Measurements from ENCODE around the gene CINP. TPM values are rescaled to one million over a fixed set of nuclear protein-coding genes. Genes with fewer than 3 reads are reported as not detected.

The CINP gene
- total RNA-seq, 1 experiment from 2014 or later: 54.6 TPM

- DNase-seq: peak; percentile 17 to 46
- peaks cover 18% of the 10 kb centered on the region for H3K79me2 ChIP-seq (ENCODE audit: low read depth)
- no peaks in the 10 kb centered on the region for H3K9me3 ChIP-seq (ENCODE audit: insufficient read depth, low read depth)
- BruUV-seq (replicated peaks): no TSS peak
- peaks cover 52% of the 10 kb centered on the region for H3F3A ChIP-seq (ENCODE audit: insufficient read depth, low read depth)
- H3K27ac ChIP-seq: peak overlapping the region; percentile 37
- ChIA-PET CTCF (no interaction called here), POLR2A (ENCODE audit: unreplicated experiment) (no interaction called here)
- intact Hi-C loops (cut with micrococcal nuclease; ENCODE audit: unreplicated experiment): no loop called here
- H3K36me3 ChIP-seq (ENCODE audit: low read depth): peaks cover under 1% of the 10 kb centered on the region; the same call in 1 of the 2 replicates
- no peaks in the 10 kb centered on the region for H4K20me1 ChIP-seq (ENCODE audit: insufficient read depth)
- TF ChIP-seq EZH2 (IDR thresholded peaks at IDR 0.05; ENCODE audit: low read depth): no peak
- TF ChIP-seq CTCF (conservative IDR thresholded peaks at IDR 0.05): no peak
- no peaks in the 10 kb centered on the region for H3K27me3 ChIP-seq (ENCODE audit: insufficient read depth, low read depth)
- H3K4me2 ChIP-seq: peak overlapping the region; percentile 100
- H3K4me1 ChIP-seq (replicated peaks; ENCODE audit: insufficient read depth): peaks cover 31% of the 10 kb centered on the region
- H3K9me2 ChIP-seq (ENCODE audit: insufficient read depth): no peaks in the 10 kb centered on the region
- H2AFZ ChIP-seq: peak overlapping the region; percentile 92
- peak overlapping the region; percentile 69 for H3K4me3 ChIP-seq
Measured at GRCh38 chr14:102320033-102320660, 42.5 kb downstream of the CINP start.

- no peaks in the 10 kb centered on the region for H3K9me3 ChIP-seq (ENCODE audit: insufficient read depth, low read depth)
- intact Hi-C loops (cut with micrococcal nuclease; ENCODE audit: unreplicated experiment): loop anchor here (5.0 to 10.0 kb wide), 2 partner anchors 188 to 615 kb away; partner anchors contain the start of gene ANKRD9
- H4K20me1 ChIP-seq (ENCODE audit: insufficient read depth): no peaks in the 10 kb centered on the region
- ChIA-PET POLR2A (ENCODE audit: unreplicated experiment) (no interaction called here), CTCF (no interaction called here)
- peak within 1 kb of the TSS; percentile 92 for H2AFZ ChIP-seq
- peak within 1 kb of the TSS; percentile 55 for H3K27ac ChIP-seq
- no peak for TF ChIP-seq CTCF (conservative IDR thresholded peaks at IDR 0.05)
- TF ChIP-seq EZH2 (IDR thresholded peaks at IDR 0.05; ENCODE audit: low read depth): no peak
- no TSS peak for BruUV-seq (replicated peaks)
- H3K4me2 ChIP-seq: peak within 1 kb of the TSS; percentile 100
- peaks cover 18% of the 10 kb centered on the region for H3K79me2 ChIP-seq (ENCODE audit: low read depth)
- no peaks in the 10 kb centered on the region for H3K36me3 ChIP-seq (ENCODE audit: low read depth)
- peaks cover 57% of the 10 kb centered on the region for H3F3A ChIP-seq (ENCODE audit: insufficient read depth, low read depth)
- peaks cover 34% of the 10 kb centered on the region for H3K4me1 ChIP-seq (replicated peaks; ENCODE audit: insufficient read depth)
- peak; percentile 76 to 80 for DNase-seq
- no peaks in the 10 kb centered on the region for H3K9me2 ChIP-seq (ENCODE audit: insufficient read depth)
- peak within 1 kb of the TSS; percentile 69 for H3K4me3 ChIP-seq
- H3K27me3 ChIP-seq (ENCODE audit: insufficient read depth, low read depth): no peaks in the 10 kb centered on the region
Measured at GRCh38 chr14:102319351-102320032, 43.2 kb downstream of the CINP start, which contains the start of gene ZNF839. ZNF839 (plus strand) TSS chr14:102319746; CDS start chr14:102319766, 20 bp downstream.

- Histone ChIP-seq H3K9me3 (ENCODE audit: insufficient read depth, low read depth) (no peaks in the 10 kb centered on the region), H3K4me3 (peak overlapping the region; percentile 69), H3K36me3 (ENCODE audit: low read depth) (no peaks in the 10 kb centered on the region), H3K27me3 (ENCODE audit: insufficient read depth, low read depth) (no peaks in the 10 kb centered on the region), H3K79me2 (ENCODE audit: low read depth) (peaks cover 18% of the 10 kb centered on the region), H3K4me1 (replicated peaks; ENCODE audit: insufficient read depth) (peaks cover 38% of the 10 kb centered on the region), H4K20me1 (ENCODE audit: insufficient read depth) (no peaks in the 10 kb centered on the region), H3F3A (ENCODE audit: insufficient read depth, low read depth) (peaks cover 56% of the 10 kb centered on the region), H3K9me2 (ENCODE audit: insufficient read depth) (no peaks in the 10 kb centered on the region), H3K4me2 (peak overlapping the region; percentile 78), H3K27ac (peak overlapping the region; percentile 55), H2AFZ (peak overlapping the region; percentile 92)
- CTCF ChIA-PET: no interaction called here
- TF ChIP-seq EZH2 (IDR thresholded peaks at IDR 0.05; ENCODE audit: low read depth): no peak
- no peak for TF ChIP-seq CTCF (conservative IDR thresholded peaks at IDR 0.05)
- intact Hi-C loops (cut with micrococcal nuclease; ENCODE audit: unreplicated experiment): loop anchor here (5.0 to 10.0 kb wide), 2 partner anchors 188 to 614 kb away; partner anchors contain the start of gene ANKRD9
- no TSS peak for BruUV-seq (replicated peaks)
- POLR2A ChIA-PET (ENCODE audit: unreplicated experiment): no interaction called here
- DNase-seq: no peak
Measured at GRCh38 chr14:102318781-102319276, 43.9 kb downstream of the CINP start.

All from PC-9 (cell line).